Measurements from ENCODE around the gene RNF208. TPM values are rescaled to one million over a fixed set of nuclear protein-coding genes. Genes with fewer than 3 reads are reported as not detected.

The RNF208 gene
- total and polyA plus RNA-seq, 2 donors (not counting 1 experiment from before 2014, with no cell fraction given) = 1.1 to 1.4 TPM

DNA sequence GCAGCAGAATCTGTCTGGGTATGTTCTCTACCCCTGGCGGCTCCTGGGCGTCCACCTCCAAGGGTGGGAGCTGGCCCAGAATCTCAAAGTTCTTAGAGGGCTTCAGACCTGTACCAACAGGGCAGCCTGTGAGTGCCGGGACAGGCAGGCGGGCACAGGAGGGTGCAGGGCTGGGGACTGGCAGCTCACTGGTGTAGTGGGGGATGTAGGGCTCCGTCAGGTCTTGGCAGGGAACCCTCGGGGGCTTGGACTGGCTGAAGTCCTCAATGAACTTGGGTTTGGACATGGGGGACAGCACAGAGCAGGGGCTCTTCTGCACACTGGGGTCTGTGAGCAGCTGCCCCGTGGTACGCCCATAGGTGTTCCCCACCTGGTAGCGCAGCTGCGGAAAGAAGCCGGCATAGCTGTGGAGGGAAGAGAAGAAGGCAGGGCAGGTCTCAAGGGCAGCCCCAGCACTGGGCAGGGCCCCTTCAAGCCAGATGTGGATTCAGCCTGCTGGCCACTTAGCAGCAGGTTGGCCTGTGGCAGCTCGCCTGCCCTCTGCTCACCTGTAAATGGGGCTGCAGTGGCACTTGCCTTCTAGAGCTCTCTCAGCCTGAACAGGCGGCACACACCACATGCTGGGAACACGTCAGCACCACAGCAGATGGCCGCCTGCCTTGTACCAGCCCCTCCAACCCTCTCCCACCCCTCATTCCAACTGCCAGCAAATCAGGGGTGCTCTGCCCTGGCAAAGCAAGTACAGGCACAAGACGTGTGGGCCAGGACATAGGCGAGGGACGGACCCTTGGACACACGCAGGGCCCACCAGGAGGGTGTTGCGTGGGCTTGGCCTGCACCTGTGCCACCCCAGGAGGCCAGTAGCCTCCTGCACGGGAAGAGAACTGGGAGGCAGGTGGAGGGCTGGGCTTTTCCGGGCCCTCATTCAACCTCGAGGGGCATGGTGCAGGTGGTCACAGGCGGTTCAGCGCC lies 23.7 kb upstream of the RNF208 start:
- no peak overlapping the region for H3K9ac ChIP-seq (ENCODE audit: low read length)
- WGBS (ENCODE audit: insufficient coverage) = 94% methylated on average over 25 of the region's 25 CpGs
- TF ChIP-seq EZH2 (IDR thresholded peaks at IDR 0.05; ENCODE audit: borderline replicate concordance, insufficient read depth, low read depth, low read length, poor library complexity, severe bottlenecking) = no peak
- TF ChIP-seq CTCF (IDR thresholded peaks at IDR 0.05) = no peak
- no peak overlapping the region for H3K27ac Mint-ChIP-seq
- no peaks in the 10 kb centered on the region for H3K27me3 Mint-ChIP-seq
- peaks cover 11 to 12% of the 10 kb centered on the region in 2 donors for H3K4me1 ChIP-seq (ENCODE audit: control insufficient read depth in 2 of 2, insufficient read depth in 2 of 2, low read length in 2 of 2)
- H4K20me1 ChIP-seq (ENCODE audit: control insufficient read depth, insufficient read depth, low read length, poor library complexity, severe bottlenecking) = peaks cover 28% of the 10 kb centered on the region
- CTCF ChIA-PET = interaction anchor here (0.8 to 1.1 kb wide), 2 partner anchors 113 to 199 kb away, joined by 3 read pairs; no protein-coding TSS in a partner anchor
- ATAC-seq (ENCODE audit: low read depth) (no peak), DNase-seq (no peak)
- POLR2A ChIA-PET = interaction anchor here (0.6 kb wide), 3 partner anchors 38 to 202 kb away, joined by 3 to 5 read pairs (median 3); partner anchors contain the start of gene MAN1B1
- peaks cover 0 to 20% of the 10 kb centered on the region in 2 experiments for H3K36me3 ChIP-seq (replicated peaks in 1 of 2; ENCODE audit: control extremely low read depth in 1 of 2, control insufficient read depth in 1 of 2, extremely low read depth in 1 of 2, insufficient read depth in 2 of 2, low read length in 1 of 2)
- no peaks in the 10 kb centered on the region for H3K9me3 Mint-ChIP-seq (ENCODE audit: insufficient read depth)
- no peak overlapping the region for H3K27ac ChIP-seq (ENCODE audit: low read length in 2 of 2)
- no peak overlapping the region for H3K4me2 ChIP-seq (replicated peaks; ENCODE audit: low read depth, low read length, poor library complexity, severe bottlenecking)
- peaks cover 32% of the 10 kb centered on the region for H3K79me2 ChIP-seq (ENCODE audit: control insufficient read depth, insufficient read depth, low read length)
- H3K4me1 Mint-ChIP-seq = peaks cover 22% of the 10 kb centered on the region
- H3K9me3 ChIP-seq (ENCODE audit: control extremely low read depth in 1 of 3, control insufficient read depth in 2 of 3, insufficient read depth in 1 of 3, low read length in 2 of 3) = no peaks in the 10 kb centered on the region
- H2AFZ ChIP-seq (ENCODE audit: insufficient read depth, low read depth, low read length, poor library complexity, severe bottlenecking) = no peak overlapping the region
- H3K27me3 ChIP-seq (replicated peaks in 1 of 4; ENCODE audit: control extremely low read depth in 1 of 4, control insufficient read depth in 3 of 4, insufficient read depth in 4 of 4, low read length in 3 of 4) = no peaks in the 10 kb centered on the region
- no peak overlapping the region for H3K4me3 Mint-ChIP-seq
- intact Hi-C loops (cut with micrococcal nuclease) = no loop called here
- H3K4me3 ChIP-seq (ENCODE audit: control extremely low read depth in 1 of 5, extremely low read depth in 1 of 5, insufficient read depth in 1 of 5, low read depth in 2 of 5, low read length in 4 of 5) = no peak overlapping the region

Measured in B cell (primary cell).